IPS DF 19.7 (cell line): ENCODE results near the gene ZMYND15.

Experiments used
- DNase-seq: peaks from one replicate; pipeline ENCODE4 v3.0.0-alpha.2; 2013; ENCODE audit warnings: low read depth, low spot score

Gene ZMYND15

GRCh38 chr17:4742133-4742532 is 2.5 kb downstream of the ZMYND15 start:
- no peak for DNase-seq

- no peak for DNase-seq
Observed at GRCh38 chr17:4742629-4743028, 3.0 kb downstream of the ZMYND15 start.

- DNase-seq = no peak
Observed at GRCh38 chr17:4743216-4743615, 3.6 kb downstream of the ZMYND15 start.

DNA sequence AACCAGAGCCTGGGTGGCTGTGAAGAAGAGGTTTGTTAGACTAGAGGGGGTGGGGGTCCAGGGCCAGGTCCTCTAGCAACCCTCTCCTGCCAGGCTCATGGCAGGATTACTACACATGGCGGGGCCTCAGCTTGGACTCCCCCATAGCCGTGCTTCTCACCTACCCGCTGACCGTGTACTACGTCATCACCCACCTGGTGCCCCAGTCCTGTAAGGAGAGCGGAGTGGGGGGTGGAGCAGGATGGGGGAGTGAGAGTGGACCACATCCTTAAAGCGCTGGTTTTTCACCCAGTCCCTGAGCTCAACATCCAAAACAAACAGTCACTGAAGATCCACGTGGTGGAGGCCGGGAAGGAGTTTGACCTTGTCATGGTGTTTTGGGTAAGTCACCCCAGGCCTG is 4.3 kb downstream of the ZMYND15 start:
- DNase-seq = no peak

DNA sequence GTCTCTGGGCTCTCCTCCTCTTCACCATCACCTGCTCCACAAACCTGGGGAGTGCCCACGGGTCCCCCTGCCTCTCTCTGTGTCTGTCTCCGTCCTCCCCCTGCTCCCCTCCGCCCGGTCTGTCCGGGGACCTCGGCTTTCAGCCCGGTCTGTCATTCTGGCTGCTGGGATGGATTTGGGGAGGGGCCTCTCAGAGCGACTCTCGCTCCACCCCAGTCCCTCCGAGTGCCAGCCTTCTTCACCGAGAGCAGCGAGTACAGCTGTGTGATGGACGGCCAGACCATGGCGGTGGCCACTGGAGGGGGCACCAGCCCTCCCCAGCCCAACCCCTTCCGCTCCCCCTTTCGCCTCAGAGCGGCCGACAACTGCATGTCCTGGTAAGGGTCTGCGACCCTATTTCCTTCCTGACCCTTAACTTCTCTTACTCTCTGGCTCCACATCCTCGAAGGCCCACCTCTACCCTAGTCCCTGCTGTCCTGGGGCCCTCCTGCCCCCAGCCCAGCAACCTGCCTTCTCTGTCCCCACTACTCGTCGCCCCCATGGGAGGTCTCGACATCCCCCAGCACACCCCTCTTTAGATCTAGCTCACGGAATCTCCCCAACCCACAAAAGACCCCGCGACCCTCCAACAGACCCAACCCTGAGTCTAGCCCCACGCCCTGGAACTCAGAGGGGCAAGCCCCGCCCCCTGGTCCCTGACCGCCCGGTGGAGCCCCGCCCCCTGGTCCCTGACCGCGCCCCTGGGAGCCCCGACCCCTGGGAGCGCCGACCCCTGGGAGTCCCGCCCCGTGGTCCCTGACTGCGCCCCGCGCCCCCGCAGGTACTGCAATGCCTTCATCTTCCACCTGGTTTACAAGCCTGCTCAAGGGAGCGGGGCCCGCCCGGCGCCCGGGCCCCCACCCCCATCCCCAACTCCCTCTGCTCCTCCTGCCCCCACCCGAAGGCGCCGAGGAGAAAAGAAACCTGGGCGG is 5.7 kb downstream of the ZMYND15 start:
- DNase-seq = peak; percentile 48

GRCh38 chr17:4747847-4748246 is 8.2 kb downstream of the ZMYND15 start:
- DNase-seq = no peak

- DNase-seq = no peak
Observed at GRCh38 chr17:4748686-4749085, 9.1 kb downstream of the ZMYND15 start.

DNA sequence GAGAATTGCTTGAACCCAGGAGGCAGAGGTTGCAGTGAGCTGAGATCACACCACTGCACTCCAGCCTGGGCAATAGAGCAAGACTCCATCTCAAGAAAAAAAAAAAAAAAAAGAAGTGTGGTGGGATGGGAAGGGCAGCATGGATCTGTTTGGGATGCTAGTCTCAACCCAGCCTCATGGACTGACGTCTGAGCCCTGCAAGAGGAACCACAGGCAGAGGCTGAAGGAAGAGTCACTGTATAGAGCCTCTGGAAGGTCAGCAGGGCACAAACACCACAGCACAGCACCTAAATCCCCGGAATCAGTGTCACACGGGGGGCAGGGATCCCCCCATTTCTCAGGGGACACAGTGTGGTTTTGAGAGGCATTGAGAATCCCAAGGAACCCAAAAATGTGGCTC is 11.0 kb downstream of the ZMYND15 start:
- DNase-seq = no peak

- no peak for DNase-seq
Observed at GRCh38 chr17:4751932-4752331, 12.3 kb downstream of the ZMYND15 start.

DNA sequence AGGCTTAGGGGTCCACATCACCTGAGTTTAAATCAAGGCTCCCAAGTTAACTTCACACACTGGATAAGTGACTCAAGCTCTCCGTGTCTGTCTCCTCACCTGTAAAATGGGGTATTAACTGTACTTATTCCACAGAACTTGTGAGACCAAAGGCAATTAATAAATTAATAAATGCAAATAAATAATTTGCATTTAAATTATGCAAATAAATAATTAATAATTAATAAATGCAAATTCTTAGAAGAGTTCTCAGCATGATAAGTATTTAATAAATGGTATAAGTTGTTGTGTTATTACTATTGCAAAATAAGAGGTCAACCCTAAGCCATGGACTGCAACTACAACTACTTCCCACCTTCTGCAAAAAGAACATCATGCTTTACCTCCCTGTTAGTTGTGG is 13.8 kb downstream of the ZMYND15 start:
- DNase-seq = no peak

GRCh38 chr17:4759776-4760236 is 20.2 kb downstream of the ZMYND15 start:
- no peak for DNase-seq

DNA sequence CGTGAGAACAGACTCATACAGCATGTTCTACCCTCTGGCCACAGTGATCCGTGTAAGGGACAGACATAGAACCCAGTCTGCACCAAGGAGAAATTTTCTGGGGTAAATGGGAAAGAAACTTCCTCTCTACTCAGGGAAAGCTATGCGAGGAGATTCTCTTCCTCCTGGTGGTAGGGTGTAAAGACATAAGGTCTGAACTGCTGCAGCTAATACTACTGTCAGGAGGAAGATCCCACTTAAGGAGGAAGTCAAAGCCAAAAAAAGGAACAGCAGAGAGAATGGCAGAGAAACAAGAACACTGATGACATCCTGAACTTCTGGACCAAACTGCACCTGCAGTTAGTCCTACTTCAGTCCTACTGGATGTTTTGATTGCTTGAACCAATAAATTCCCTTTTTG is 25.0 kb downstream of the ZMYND15 start:
- no peak for DNase-seq

DNA sequence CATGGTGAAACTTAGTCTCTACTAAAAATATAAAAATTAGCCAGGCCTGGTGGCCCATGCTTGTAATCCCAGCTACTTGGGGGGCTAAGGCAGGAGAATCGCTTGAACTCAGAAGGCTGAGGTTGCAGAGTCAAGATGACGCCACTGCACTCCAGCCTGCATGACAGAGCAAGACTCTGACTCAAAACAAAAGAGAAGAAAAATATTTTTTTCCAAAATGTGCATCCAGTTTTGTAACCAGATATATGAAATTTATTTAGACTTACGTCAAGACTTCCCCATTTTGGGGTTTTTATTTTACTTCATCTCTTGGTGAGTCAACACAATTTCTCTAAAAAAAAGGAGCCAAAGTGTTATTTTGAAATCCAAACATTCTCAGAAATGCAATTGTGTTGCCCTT is 26.6 kb downstream of the ZMYND15 start:
- no peak for DNase-seq

DNA sequence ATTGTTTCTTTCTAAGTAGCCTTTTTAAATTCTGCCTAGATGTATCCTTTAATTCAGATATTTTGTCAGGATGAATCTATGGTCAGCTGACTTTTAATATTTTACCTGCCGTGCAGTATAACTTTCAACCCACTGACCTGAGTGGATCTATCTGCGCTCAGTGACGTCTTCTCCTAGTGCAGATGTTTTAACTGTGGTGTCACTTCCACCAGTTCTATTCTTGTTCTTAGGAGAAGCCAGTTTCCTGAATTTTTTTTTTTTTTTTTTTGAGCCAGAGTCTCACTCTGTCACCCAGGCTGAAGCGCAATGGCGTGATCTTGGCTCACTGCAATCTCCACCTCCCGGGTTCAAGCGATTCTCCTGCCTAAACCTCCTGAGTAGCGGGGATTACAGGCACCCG is 27.1 kb downstream of the ZMYND15 start:
- DNase-seq = no peak

DNA sequence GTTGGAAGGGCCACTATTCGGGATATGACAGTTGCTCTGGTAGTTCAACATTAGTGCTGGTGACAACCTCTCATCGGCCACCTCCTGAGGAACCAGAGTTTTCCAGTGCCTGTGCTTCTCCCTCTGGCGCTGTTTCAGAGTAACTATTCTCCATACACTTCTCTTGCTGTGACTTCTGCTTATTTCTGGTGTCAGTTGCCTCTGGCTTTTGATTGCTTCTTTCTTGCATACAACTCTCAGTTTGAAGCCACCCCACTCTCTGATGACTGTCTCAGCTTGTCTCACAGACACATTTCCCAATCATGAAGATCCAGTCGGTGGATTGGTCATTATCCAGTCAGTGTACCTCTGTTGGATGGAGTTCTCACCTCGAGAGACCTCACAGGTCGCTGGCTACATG is 28.7 kb downstream of the ZMYND15 start:
- no peak for DNase-seq

GRCh38 chr17:4769628-4770027 is 30.0 kb downstream of the ZMYND15 start:
- DNase-seq = no peak

DNA sequence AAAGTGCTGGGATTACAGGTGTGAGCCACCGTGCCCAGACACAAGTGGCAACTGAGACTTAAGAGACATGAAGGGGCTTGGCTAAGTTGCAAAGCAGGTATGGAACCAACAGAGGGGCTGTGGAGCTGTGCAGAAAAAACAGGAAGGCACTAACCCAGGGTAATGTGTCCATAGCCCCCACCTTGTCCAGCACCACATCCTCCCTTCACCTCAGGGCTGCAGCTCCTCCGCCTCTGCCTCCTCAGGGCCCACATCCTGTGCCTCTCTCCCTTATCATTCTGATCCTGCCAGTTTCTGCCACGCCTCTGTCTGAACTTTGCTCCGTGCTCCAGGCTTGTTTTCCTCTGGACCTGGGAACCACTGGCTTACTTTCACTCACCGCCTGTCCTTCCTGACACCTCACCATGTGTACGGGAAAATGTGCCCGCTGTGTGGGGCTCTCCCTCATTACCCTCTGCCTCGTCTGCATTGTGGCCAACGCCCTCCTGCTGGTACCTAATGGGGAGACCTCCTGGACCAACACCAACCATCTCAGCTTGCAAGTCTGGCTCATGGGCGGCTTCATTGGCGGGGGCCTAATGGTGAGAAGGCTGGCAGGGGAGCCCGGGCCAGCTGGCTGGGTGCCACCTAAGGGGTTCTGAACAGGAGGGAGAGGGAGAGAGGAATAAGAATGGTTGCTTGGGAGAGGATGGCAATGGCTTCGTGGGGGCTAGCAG is 32.0 kb downstream of the ZMYND15 start, which contains the start of gene TM4SF5:
TM4SF5 (plus strand) TSS at position 368 of the 716 bp plus-strand sequence; CDS start at position 405, 37 bp downstream.
- DNase-seq = no peak

- no peak for DNase-seq
Observed at GRCh38 chr17:4772235-4772613, 32.6 kb downstream of the ZMYND15 start.

DNA sequence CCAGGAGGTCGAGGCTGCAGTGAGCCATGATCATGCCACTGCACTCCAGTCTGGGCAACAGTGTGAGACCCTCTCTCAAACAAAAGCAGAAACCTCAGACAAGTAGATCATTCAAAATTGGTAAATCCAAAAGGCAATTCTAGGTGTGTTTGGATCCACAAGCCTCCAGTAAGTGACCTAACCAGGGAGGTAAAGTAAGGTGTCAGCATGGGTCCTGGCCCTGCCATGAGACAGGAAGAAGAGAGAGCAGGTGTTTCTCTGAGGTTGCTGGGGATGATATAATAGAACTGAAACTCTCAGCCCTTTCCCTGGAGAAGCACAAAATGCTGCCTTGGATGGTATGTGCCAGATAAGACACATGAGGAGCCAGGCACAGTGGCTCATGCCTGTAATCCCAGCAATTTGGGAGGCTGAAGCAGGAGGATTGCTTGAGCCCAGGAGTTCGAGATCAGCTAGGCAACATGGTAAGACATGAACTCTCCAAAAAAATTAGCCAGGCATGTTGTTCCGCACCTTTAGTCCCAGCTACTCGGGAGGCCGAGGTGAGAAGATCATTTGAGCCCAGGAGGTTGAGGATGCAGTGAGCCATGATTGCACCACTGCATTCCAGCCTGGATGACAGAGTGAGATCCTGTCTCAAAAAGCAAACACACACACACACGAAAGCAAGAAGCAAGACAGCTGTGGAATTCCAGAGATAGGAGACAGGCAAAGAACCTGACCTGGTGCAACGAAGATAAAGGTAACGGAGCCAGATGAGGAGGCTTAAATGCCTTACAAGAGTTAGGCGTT is 38.5 kb downstream of the ZMYND15 start:
- DNase-seq = no peak

DNA sequence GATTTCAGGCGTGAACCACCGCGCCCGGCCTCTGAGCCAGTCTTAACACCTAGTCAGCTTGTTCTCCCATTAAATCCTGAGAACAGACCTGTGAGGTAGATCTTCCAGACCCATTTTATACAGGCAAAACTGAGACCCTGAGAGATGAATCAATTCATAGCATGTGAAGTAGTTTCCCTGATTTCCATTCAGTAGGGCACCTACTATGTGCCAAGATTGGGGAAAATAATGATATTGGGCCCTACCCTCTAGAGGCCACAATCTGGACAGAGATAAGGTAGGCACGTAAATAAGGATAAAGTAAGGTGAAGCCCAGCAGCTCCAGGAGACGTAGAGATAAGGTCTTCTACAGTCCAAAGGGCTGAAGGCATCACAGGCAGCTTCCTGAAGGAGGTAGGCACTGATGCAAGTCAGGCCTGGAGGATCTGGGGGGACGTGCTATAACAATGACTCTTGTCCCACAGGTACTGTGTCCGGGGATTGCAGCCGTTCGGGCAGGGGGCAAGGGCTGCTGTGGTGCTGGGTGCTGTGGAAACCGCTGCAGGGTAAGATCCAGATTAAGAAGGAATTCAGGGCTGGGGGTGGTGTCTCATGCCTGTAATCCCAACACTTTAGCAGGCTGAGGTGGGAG is 40.8 kb downstream of the ZMYND15 start:
- DNase-seq = no peak

GRCh38 chr17:4782652-4783051 is 43.0 kb downstream of the ZMYND15 start:
- DNase-seq = no peak
